ENCODE measurements around the gene MAGED2. TPM values are rescaled to one million over a fixed set of nuclear protein-coding genes. Genes with fewer than 3 reads are reported as not detected.

The MAGED2 gene
- total and polyA plus RNA-seq, 9 of the 15 experiments (the other 6 are each of a cell fraction or from before 2014, with no cell fraction given): 19.7 to 49.1 (median 23.1) TPM

DNA sequence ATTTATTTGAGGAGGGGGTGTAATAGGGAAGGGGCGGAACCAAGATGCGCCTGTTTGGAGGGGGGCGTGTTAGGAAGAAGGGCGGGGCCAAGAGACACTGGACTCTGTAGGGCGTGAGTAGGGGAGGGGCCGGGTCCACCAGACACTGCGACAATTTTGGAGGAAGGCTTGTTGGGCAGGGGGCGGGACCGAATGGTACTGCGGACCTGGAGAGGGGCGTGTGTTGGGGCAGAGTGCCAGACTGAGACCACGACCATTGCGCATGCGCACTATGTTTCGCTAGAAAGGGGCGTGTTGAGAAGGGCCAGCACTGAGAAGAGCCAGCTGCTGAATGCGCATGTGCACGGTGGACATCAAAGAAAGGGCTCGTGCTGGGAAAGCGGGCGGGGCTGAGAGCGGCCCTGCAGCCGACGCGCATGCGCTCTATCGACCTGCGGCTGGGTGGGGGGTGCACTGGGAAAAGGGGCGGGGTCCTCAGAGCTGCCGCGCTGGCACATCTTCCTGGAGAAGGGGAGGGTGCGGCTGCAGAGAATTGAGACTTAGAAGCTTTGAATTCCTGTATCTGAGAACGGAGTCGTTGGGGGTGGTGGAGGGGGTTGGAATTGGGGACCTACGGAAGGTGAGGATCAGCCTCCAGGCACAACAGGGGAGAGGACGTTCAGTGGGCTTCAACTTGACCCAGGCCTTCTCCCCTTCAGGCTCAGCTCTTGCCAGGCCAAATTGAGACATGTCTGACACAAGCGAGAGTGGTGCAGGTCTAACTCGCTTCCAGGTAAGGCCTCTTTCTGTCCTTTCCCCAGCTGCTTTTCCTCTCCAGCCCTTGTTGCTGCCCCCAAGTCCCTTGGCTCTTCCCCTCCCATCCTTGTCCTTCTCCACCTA is 1.3 kb downstream of the MAGED2 start (continued):
- TF ChIP-seq SREBF2 (CRISPR knock-in tag; IDR thresholded peaks at IDR 0.05) (no peak), NFIC (IDR thresholded peaks at IDR 0.05) (peak; percentile 67), CXXC5 (CRISPR knock-in tag; IDR thresholded peaks at IDR 0.05) (no peak), SREBF1 (IDR thresholded peaks at IDR 0.05; ENCODE audit: borderline replicate concordance, low read depth, low read length) (no peak), TCF7L2 (IDR thresholded peaks at IDR 0.05; ENCODE audit: low read depth, low read length) (peak; percentile 81), LEF1 (IDR thresholded peaks at IDR 0.05) (peak; percentile 72), SMARCA5 (IDR thresholded peaks at IDR 0.05) (no peak), NRF1 (conservative IDR thresholded peaks at IDR 0.05 in 1 of 2, IDR thresholded peaks at IDR 0.05 in 1 of 2) (peak; percentile 98 to 99), SRSF7 (optimal IDR thresholded peaks at IDR 0.05; ENCODE audit: low read depth, low read length) (no peak), TCF7 (IDR thresholded peaks at IDR 0.05; ENCODE audit: borderline replicate concordance) (peak; percentile 94)
- TF ChIP-seq, protein P1, sequence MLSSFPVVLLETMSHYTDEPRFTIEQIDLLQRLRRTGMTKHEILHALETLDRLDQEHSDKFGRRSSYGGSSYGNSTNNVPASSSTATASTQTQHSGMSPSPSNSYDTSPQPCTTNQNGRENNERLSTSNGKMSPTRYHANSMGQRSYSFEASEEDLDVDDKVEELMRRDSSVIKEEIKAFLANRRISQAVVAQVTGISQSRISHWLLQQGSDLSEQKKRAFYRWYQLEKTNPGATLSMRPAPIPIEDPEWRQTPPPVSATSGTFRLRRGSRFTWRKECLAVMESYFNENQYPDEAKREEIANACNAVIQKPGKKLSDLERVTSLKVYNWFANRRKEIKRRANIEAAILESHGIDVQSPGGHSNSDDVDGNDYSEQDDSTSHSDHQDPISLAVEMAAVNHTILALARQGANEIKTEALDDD (IDR thresholded peaks at IDR 0.05): no peak

Measured in K562 (cell line).